Stomach (tissue), 4 donors: Measurements from ENCODE around the gene A4GALT.
"Not testable (repeated sequence)": the region's sequence is repeated elsewhere in the genome, so short reads cannot be mapped to it uniquely, and the experiment has no call there.

Experiments
- CTCF ChIP-seq, 7 experiments: fragments of 450-650 bp in 4 of 7; fragments of 200-600 bp in 3 of 7; sonication (generic) in 3 of 7; IDR thresholded peaks; one replicate each; pipeline ENCODE4 v1.5.1; 2016 to 2019; ENCODE audit warnings: antibody characterized with exemption in 7 of 7, control low read depth in 2 of 7, mild to moderate bottlenecking in 1 of 7
- EP300 ChIP-seq: sonication (generic); formaldehyde crosslinking; IDR thresholded peaks from one replicate; pipeline ENCODE4 v1.6.1; 2017; ENCODE audit warnings: antibody characterized with exemption
- POLR2A ChIP-seq, 4 donors: fragments of 450-650 bp; IDR thresholded peaks; one replicate each; pipeline ENCODE4 v1.6.1; 2016; ENCODE audit warnings: antibody characterized with exemption in 4 of 4, control low read depth in 2 of 4, mild to moderate bottlenecking in 1 of 4, moderate library complexity in 1 of 4
- POLR2AphosphoS5 ChIP-seq, 3 donors: sonication (generic); formaldehyde crosslinking; IDR thresholded peaks; one replicate each; pipeline ENCODE4 v1.6.1; 2016; ENCODE audit warnings: antibody characterized with exemption in 3 of 3

GRCh38 chr22:42666393-42666792, 54.3 kb downstream of the A4GALT start:
- not testable (repeated sequence) for TF ChIP-seq EP300; CTCF (IDR thresholded peaks at IDR 0.05); POLR2A (IDR thresholded peaks at IDR 0.05); POLR2AphosphoS5 (IDR thresholded peaks at IDR 0.05)
